Measurements from ENCODE around the gene PLCL2. TPM values are rescaled to one million over a fixed set of nuclear protein-coding genes. Genes with fewer than 3 reads are reported as not detected.

Gene PLCL2
- total RNA-seq, 4 donors from 2014 or later, result 1.4 to 4.5 (median 3.9) TPM

- WGBS, 2 donors, result 84 to 88% methylated on average over 5 of the region's 5 CpGs
- no peak for TF ChIP-seq POLR2A (IDR thresholded peaks at IDR 0.05)
- TF ChIP-seq CTCF (IDR thresholded peaks at IDR 0.05), result no peak
These were observed 6.0 kb downstream of the PLCL2 start for GRCh38 chr3:16890597-16891333.

GRCh38 chr3:16893618-16894200, 9.0 kb downstream of the PLCL2 start:
- DNase-seq (ENCODE audit: low spot score in 2 of 2), result no peak
- H3K4me3 ChIP-seq (ENCODE audit: low read depth, poor library complexity, severe bottlenecking), result no peak overlapping the region
- 87 to 88% methylated on average over 1 of the region's 1 CpG for WGBS, 2 donors
- TF ChIP-seq POLR2A (IDR thresholded peaks at IDR 0.05) (no peak), CTCF (IDR thresholded peaks at IDR 0.05) (no peak)
- intact Hi-C loops (cut with DNase I; ENCODE audit: low total_unique reads), result no loop called here

More at GRCh38 chr3:16890597-16891333, 6.0 kb downstream of the PLCL2 start:
- no peak overlapping the region for H3K4me3 ChIP-seq (ENCODE audit: low read depth, poor library complexity, severe bottlenecking)
- intact Hi-C loops (cut with DNase I; ENCODE audit: low total_unique reads), result no loop called here
- no peak for DNase-seq (ENCODE audit: low spot score in 2 of 2)

- WGBS, 2 donors, result 86 to 92% methylated on average over 5 of the region's 5 CpGs
- intact Hi-C loops (cut with DNase I; ENCODE audit: low total_unique reads), result no loop called here
- no peak overlapping the region for H3K4me3 ChIP-seq (ENCODE audit: low read depth, poor library complexity, severe bottlenecking)
- no peak for DNase-seq (ENCODE audit: low spot score in 2 of 2)
- TF ChIP-seq CTCF (IDR thresholded peaks at IDR 0.05) (no peak), POLR2A (IDR thresholded peaks at IDR 0.05) (no peak)
These were observed 11.4 kb downstream of the PLCL2 start for GRCh38 chr3:16896094-16896627.

- DNase-seq (ENCODE audit: low spot score in 2 of 2), result no peak
- intact Hi-C loops (cut with DNase I; ENCODE audit: low total_unique reads), result no loop called here
- no peak for TF ChIP-seq CTCF (IDR thresholded peaks at IDR 0.05)
- TF ChIP-seq POLR2A (IDR thresholded peaks at IDR 0.05), result no peak
- WGBS, 2 donors, result 85 to 86% methylated on average over 5 of the region's 5 CpGs
- no peak overlapping the region for H3K4me3 ChIP-seq (ENCODE audit: low read depth, poor library complexity, severe bottlenecking)
These were observed 12.1 kb downstream of the PLCL2 start for GRCh38 chr3:16896820-16897219.

GRCh38 chr3:16897254-16897926, 12.6 kb downstream of the PLCL2 start:
- no peak overlapping the region for H3K4me3 ChIP-seq (ENCODE audit: low read depth, poor library complexity, severe bottlenecking)

More at GRCh38 chr3:16897254-16897926, 12.6 kb downstream of the PLCL2 start:
- TF ChIP-seq POLR2A (IDR thresholded peaks at IDR 0.05) (no peak), CTCF (IDR thresholded peaks at IDR 0.05) (no peak)
- WGBS, 2 donors, result 42 to 50% methylated on average over 11 of the region's 11 CpGs
- DNase-seq (ENCODE audit: low spot score in 2 of 2), result no peak
- intact Hi-C loops (cut with DNase I; ENCODE audit: low total_unique reads), result no loop called here
